Measurements from ENCODE around the gene TNFAIP1.

GRCh38 chr17:28338056-28338768 lies 2.7 kb downstream of the TNFAIP1 start:
- TF ChIP-seq, protein P1, sequence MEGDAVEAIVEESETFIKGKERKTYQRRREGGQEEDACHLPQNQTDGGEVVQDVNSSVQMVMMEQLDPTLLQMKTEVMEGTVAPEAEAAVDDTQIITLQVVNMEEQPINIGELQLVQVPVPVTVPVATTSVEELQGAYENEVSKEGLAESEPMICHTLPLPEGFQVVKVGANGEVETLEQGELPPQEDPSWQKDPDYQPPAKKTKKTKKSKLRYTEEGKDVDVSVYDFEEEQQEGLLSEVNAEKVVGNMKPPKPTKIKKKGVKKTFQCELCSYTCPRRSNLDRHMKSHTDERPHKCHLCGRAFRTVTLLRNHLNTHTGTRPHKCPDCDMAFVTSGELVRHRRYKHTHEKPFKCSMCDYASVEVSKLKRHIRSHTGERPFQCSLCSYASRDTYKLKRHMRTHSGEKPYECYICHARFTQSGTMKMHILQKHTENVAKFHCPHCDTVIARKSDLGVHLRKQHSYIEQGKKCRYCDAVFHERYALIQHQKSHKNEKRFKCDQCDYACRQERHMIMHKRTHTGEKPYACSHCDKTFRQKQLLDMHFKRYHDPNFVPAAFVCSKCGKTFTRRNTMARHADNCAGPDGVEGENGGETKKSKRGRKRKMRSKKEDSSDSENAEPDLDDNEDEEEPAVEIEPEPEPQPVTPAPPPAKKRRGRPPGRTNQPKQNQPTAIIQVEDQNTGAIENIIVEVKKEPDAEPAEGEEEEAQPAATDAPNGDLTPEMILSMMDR (IDR thresholded peaks at IDR 0.05): no peak
- TF ChIP-seq POLR2A (IDR thresholded peaks at IDR 0.05) (no peak), EP300 (IDR thresholded peaks at IDR 0.05) (no peak)
